22Rv1 (cell line): Measurements from ENCODE around the gene NUP205.

Experiments used
- CTCF ChIP-seq: fragments of 450-650 bp; IDR thresholded peaks from 2 replicates; pipeline ENCODE4 v1.5.1; 2017; ENCODE audit warnings: mild to moderate bottlenecking
- ZFX ChIP-seq: fragments of 450-650 bp; IDR thresholded peaks from 2 replicates; pipeline ENCODE4 v1.6.1; 2017; ENCODE audit warnings: antibody characterized with exemption, borderline replicate concordance

- TF ChIP-seq CTCF (no peak), ZFX (no peak)
Observed at GRCh38 chr7:135661311-135662122, 103.8 kb downstream of the NUP205 start.
